Measurements from ENCODE around the gene FPGS.
A peak's percentile ranks its signal among the peaks of the same experiment; 100 is the strongest.
"Not testable (repeated sequence)": the region's sequence is repeated elsewhere in the genome, so short reads cannot be mapped to it uniquely, and the experiment has no call there.

The FPGS gene, protein sequence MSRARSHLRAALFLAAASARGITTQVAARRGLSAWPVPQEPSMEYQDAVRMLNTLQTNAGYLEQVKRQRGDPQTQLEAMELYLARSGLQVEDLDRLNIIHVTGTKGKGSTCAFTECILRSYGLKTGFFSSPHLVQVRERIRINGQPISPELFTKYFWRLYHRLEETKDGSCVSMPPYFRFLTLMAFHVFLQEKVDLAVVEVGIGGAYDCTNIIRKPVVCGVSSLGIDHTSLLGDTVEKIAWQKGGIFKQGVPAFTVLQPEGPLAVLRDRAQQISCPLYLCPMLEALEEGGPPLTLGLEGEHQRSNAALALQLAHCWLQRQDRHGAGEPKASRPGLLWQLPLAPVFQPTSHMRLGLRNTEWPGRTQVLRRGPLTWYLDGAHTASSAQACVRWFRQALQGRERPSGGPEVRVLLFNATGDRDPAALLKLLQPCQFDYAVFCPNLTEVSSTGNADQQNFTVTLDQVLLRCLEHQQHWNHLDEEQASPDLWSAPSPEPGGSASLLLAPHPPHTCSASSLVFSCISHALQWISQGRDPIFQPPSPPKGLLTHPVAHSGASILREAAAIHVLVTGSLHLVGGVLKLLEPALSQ

GRCh38 chr9:127802576-127803443 lies at the start of gene FPGS:
TSS of gene FPGS (plus strand) at chr9:127802882. CDS start at chr9:127802925, 43 bp downstream.
- peak within 1 kb of the TSS; percentile 84 for H3K9ac ChIP-seq (ENCODE audit: low read length)
- H3K27me3 ChIP-seq (ENCODE audit: control insufficient read depth, insufficient read depth, low read length), result no peaks in the 10 kb centered on the region
- peaks cover 12% of the 10 kb centered on the region for H3K36me3 ChIP-seq (ENCODE audit: control insufficient read depth, low read depth, low read length)
- H3K4me3 ChIP-seq (ENCODE audit: low read length), result peak within 1 kb of the TSS; percentile 88
- H3K27ac ChIP-seq (ENCODE audit: low read length), result no peak within 1 kb of the TSS
- H3K4me1 ChIP-seq (ENCODE audit: control insufficient read depth, low read depth, low read length), result no peaks in the 10 kb centered on the region
- no peaks in the 10 kb centered on the region for H3K9me3 ChIP-seq (ENCODE audit: control insufficient read depth, low read depth, low read length)

GRCh38 chr9:127753148-127753547 lies 49.5 kb upstream of the FPGS start:
- no peak overlapping the region for H3K4me3 ChIP-seq (ENCODE audit: low read length)
- no peak overlapping the region for H3K27ac ChIP-seq (ENCODE audit: low read length)
- peaks cover 21% of the 10 kb centered on the region for H3K27me3 ChIP-seq (ENCODE audit: control insufficient read depth, insufficient read depth, low read length)
- no peaks in the 10 kb centered on the region for H3K36me3 ChIP-seq (ENCODE audit: control insufficient read depth, low read depth, low read length)
- no peaks in the 10 kb centered on the region for H3K9me3 ChIP-seq (ENCODE audit: control insufficient read depth, low read depth, low read length)
- H3K9ac ChIP-seq (ENCODE audit: low read length), result no peak overlapping the region
- H3K4me1 ChIP-seq (ENCODE audit: control insufficient read depth, low read depth, low read length), result no peaks in the 10 kb centered on the region

DNA sequence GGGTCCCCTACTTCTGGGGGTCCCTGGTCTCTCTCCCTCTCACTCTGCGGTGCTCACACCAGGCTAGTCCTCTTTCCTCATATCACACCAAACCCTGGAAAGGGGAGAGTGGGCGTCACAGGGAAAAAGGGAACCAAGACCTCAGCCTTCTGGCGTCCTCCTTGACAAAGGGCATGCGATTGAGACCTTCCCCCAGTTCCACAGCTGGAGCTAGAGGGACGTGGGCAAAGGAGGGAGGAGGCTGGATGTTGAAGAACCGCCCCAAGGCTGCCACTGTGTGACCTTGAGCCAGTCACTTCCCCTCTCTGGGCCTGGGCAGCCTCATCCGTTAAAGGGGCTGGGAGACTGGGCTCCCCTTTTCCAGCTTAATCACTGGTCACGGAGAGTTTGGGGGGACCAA lies 49.1 kb upstream of the FPGS start:
- peaks cover 21% of the 10 kb centered on the region for H3K27me3 ChIP-seq (ENCODE audit: control insufficient read depth, insufficient read depth, low read length)
- no peak overlapping the region for H3K27ac ChIP-seq (ENCODE audit: low read length)
- H3K4me3 ChIP-seq (ENCODE audit: low read length), result no peak overlapping the region
- H3K36me3 ChIP-seq (ENCODE audit: control insufficient read depth, low read depth, low read length), result no peaks in the 10 kb centered on the region
- H3K9me3 ChIP-seq (ENCODE audit: control insufficient read depth, low read depth, low read length), result no peaks in the 10 kb centered on the region
- H3K9ac ChIP-seq (ENCODE audit: low read length), result no peak overlapping the region
- H3K4me1 ChIP-seq (ENCODE audit: control insufficient read depth, low read depth, low read length), result no peaks in the 10 kb centered on the region

- H3K4me3 ChIP-seq (ENCODE audit: low read length), result peak overlapping the region; percentile 68
- no peaks in the 10 kb centered on the region for H3K36me3 ChIP-seq (ENCODE audit: control insufficient read depth, low read depth, low read length)
- peaks cover 21% of the 10 kb centered on the region for H3K27me3 ChIP-seq (ENCODE audit: control insufficient read depth, insufficient read depth, low read length)
- H3K9ac ChIP-seq (ENCODE audit: low read length), result peak overlapping the region; percentile 27
- H3K27ac ChIP-seq (ENCODE audit: low read length), result no peak overlapping the region
- no peaks in the 10 kb centered on the region for H3K9me3 ChIP-seq (ENCODE audit: control insufficient read depth, low read depth, low read length)
- H3K4me1 ChIP-seq (ENCODE audit: control insufficient read depth, low read depth, low read length), result no peaks in the 10 kb centered on the region
Measured at GRCh38 chr9:127754099-127755060, 48.3 kb upstream of the FPGS start.

- Histone ChIP-seq H3K4me3 (ENCODE audit: low read length) (peak overlapping the region; percentile 68), H3K9me3 (ENCODE audit: control insufficient read depth, low read depth, low read length) (no peaks in the 10 kb centered on the region), H3K4me1 (ENCODE audit: control insufficient read depth, low read depth, low read length) (no peaks in the 10 kb centered on the region), H3K27me3 (ENCODE audit: control insufficient read depth, insufficient read depth, low read length) (peaks cover 21% of the 10 kb centered on the region), H3K9ac (ENCODE audit: low read length) (no peak overlapping the region), H3K27ac (ENCODE audit: low read length) (no peak overlapping the region), H3K36me3 (ENCODE audit: control insufficient read depth, low read depth, low read length) (no peaks in the 10 kb centered on the region)
Measured at GRCh38 chr9:127755061-127756060, 47.3 kb upstream of the FPGS start.

DNA sequence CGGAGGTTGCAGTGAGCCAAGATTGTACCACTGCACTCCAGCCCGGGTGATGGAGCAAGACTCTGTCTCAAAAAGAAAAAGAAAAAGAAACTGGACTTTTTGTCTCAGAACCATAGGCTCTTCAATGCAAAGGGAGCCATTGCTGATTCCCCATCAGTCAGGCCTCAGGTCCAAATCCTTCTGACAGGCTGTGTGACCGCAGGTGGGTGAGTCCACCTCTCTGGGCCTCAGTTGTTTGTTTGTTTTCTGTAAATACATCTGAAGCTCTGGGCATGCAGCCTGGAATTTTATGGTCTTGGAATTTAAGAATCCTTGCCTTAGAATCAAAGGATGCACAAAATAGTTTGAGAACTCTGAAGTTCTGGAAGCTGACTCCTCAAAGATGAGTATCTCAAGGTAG lies 46.4 kb upstream of the FPGS start:
- Histone ChIP-seq H3K27me3 (ENCODE audit: control insufficient read depth, insufficient read depth, low read length) (peaks cover 21% of the 10 kb centered on the region), H3K4me1 (ENCODE audit: control insufficient read depth, low read depth, low read length) (no peaks in the 10 kb centered on the region), H3K36me3 (ENCODE audit: control insufficient read depth, low read depth, low read length) (no peaks in the 10 kb centered on the region), H3K27ac (ENCODE audit: low read length) (no peak overlapping the region), H3K4me3 (ENCODE audit: low read length) (no peak overlapping the region), H3K9ac (ENCODE audit: low read length) (no peak overlapping the region), H3K9me3 (ENCODE audit: control insufficient read depth, low read depth, low read length) (no peaks in the 10 kb centered on the region)

DNA sequence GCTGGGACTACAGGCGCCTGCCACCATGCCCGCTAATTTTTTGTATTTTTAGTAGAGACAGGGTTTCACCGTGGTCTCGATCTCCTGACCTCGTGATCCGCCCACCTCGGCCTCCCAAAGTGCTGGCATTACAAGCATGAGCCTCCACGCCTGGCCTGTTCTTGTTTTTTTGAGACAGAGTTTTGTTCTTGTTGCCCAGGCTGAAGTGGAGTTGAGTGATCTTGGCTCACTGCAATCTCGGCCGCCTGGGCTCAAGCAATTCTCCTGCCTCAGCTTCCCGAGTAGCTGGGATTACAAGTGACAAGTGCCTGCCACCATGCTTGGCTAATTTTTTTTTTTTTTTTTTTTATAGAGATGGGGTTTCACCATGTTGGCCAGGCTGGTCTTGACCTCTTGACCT lies 45.9 kb upstream of the FPGS start:
- H3K4me3 ChIP-seq (ENCODE audit: low read length); H3K9ac ChIP-seq (ENCODE audit: low read length); H3K4me1 ChIP-seq (ENCODE audit: control insufficient read depth, low read depth, low read length); H3K27ac ChIP-seq (ENCODE audit: low read length); H3K9me3 ChIP-seq (ENCODE audit: control insufficient read depth, low read depth, low read length); H3K36me3 ChIP-seq (ENCODE audit: control insufficient read depth, low read depth, low read length): not testable (repeated sequence)
- H3K27me3 ChIP-seq (ENCODE audit: control insufficient read depth, insufficient read depth, low read length), result peaks cover 21% of the 10 kb centered on the region

DNA sequence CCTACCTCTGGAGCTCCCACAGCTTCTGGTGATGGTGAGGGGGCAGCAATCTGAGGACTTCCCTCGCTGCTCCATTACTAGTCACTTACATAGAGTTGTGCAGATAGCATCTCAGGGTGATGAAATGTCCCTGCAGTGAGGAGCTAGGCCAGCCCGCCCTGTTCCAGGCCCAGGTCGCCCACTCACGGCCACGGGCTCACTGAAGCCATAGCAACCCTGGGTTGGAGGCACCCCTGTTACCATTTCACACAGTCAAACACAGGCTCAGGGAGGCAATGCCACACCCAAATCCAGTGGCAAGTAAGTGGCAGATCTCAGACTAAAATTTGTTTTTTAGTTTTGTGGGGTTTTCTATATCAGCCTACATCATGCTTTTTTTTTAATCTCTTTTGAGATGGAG lies 43.8 kb upstream of the FPGS start:
- Histone ChIP-seq H3K4me1 (ENCODE audit: control insufficient read depth, low read depth, low read length) (peaks cover 6% of the 10 kb centered on the region), H3K27ac (ENCODE audit: low read length) (no peak overlapping the region), H3K36me3 (ENCODE audit: control insufficient read depth, low read depth, low read length) (no peaks in the 10 kb centered on the region), H3K9ac (ENCODE audit: low read length) (no peak overlapping the region), H3K9me3 (ENCODE audit: control insufficient read depth, low read depth, low read length) (no peaks in the 10 kb centered on the region), H3K4me3 (ENCODE audit: low read length) (no peak overlapping the region), H3K27me3 (ENCODE audit: control insufficient read depth, insufficient read depth, low read length) (peaks cover 13% of the 10 kb centered on the region)

GRCh38 chr9:127761061-127761460 lies 41.6 kb upstream of the FPGS start:
- H3K9me3 ChIP-seq (ENCODE audit: control insufficient read depth, low read depth, low read length), result no peaks in the 10 kb centered on the region

GRCh38 chr9:127761491-127761956 lies 41.2 kb upstream of the FPGS start:
- H3K36me3 ChIP-seq (ENCODE audit: control insufficient read depth, low read depth, low read length), result no peaks in the 10 kb centered on the region
- H3K27ac ChIP-seq (ENCODE audit: low read length), result no peak overlapping the region

More at GRCh38 chr9:127761061-127761460, 41.6 kb upstream of the FPGS start:
- H3K4me1 ChIP-seq (ENCODE audit: control insufficient read depth, low read depth, low read length), result peaks cover 6% of the 10 kb centered on the region
- H3K9ac ChIP-seq (ENCODE audit: low read length), result no peak overlapping the region
- H3K27me3 ChIP-seq (ENCODE audit: control insufficient read depth, insufficient read depth, low read length), result peaks cover 5% of the 10 kb centered on the region
- no peak overlapping the region for H3K27ac ChIP-seq (ENCODE audit: low read length)
- H3K4me3 ChIP-seq (ENCODE audit: low read length), result no peak overlapping the region
- H3K36me3 ChIP-seq (ENCODE audit: control insufficient read depth, low read depth, low read length), result no peaks in the 10 kb centered on the region

More at GRCh38 chr9:127761491-127761956, 41.2 kb upstream of the FPGS start:
- Histone ChIP-seq H3K9ac (ENCODE audit: low read length) (no peak overlapping the region), H3K4me3 (ENCODE audit: low read length) (no peak overlapping the region), H3K9me3 (ENCODE audit: control insufficient read depth, low read depth, low read length) (no peaks in the 10 kb centered on the region), H3K4me1 (ENCODE audit: control insufficient read depth, low read depth, low read length) (peaks cover 6% of the 10 kb centered on the region), H3K27me3 (ENCODE audit: control insufficient read depth, insufficient read depth, low read length) (peaks cover under 1% of the 10 kb centered on the region)
